Type B pancreatic cell (in vitro differentiated cells): ENCODE results near the gene MEX3D. TPM values are rescaled to one million over a fixed set of nuclear protein-coding genes. Genes with fewer than 3 reads are reported as not detected.
A peak's percentile ranks its signal among the peaks of the same experiment; 100 is the strongest.

ENCODE experiments used
- DNase-seq: peaks from one replicate; pipeline ENCODE4 v3.0.0; 2021; ENCODE audit warnings: mixed read lengths; ENCODE audit not compliant: unreplicated experiment; ENCODE audit errors: extremely low spot score
- H3K27ac Mint-ChIP-seq: 2 replicates; pipeline ENCODE4 v1.8.0; 2021; ENCODE audit warnings: mild to moderate bottlenecking, mixed read lengths
- H3K27me3 Mint-ChIP-seq: 2 replicates; pipeline ENCODE4 v1.8.0; 2021; ENCODE audit warnings: mixed read lengths
- H3K36me3 Mint-ChIP-seq: 2 replicates; pipeline ENCODE4 v1.8.0; 2021; ENCODE audit warnings: mixed read lengths
- H3K4me1 Mint-ChIP-seq: one replicate; pipeline ENCODE4 v1.8.0; 2021; ENCODE audit warnings: mixed read lengths; ENCODE audit not compliant: unreplicated experiment
- H3K4me3 Mint-ChIP-seq: 2 replicates; pipeline ENCODE4 v1.8.0; 2021; ENCODE audit warnings: mild to moderate bottlenecking, mixed read lengths
- H3K9me3 Mint-ChIP-seq: 2 replicates; pipeline ENCODE4 v1.8.0; 2021; ENCODE audit warnings: mixed read lengths
- total RNA-seq: library from RNA; stranded (reverse); gene quantifications from 2 replicates; pipeline ENCODE4 v1.2.1, GENCODE V29; 2021; ENCODE audit warnings: low replicate concordance
- TF ChIP-seq, protein P1 (sequence below): fragments of 200-600 bp; sonication (generic); conservative IDR thresholded peaks from 2 replicates; pipeline ENCODE4 v1.5.0; 2021; ENCODE audit warnings: antibody characterized with exemption, mild to moderate bottlenecking

The MEX3D gene
- total RNA-seq, 1 donor from 2014 or later: 82.0 TPM

DNA sequence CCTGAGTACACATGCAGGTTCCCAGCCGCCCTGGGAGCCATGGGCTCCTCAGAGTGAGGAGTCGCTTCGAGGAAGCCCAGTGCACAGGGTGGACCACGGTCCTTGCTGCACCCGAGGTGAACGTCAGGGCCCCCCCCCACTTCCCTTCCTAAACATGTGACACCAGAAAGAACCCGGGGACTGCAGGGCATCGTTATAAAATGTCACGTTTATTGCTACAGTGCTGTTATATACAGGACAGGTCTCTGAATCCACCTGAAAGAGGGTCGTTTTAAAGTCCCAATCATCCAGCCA lies 40.9 kb upstream of the MEX3D start:
- peaks cover 8% of the 10 kb centered on the region for H3K4me1 Mint-ChIP-seq
- no peak overlapping the region for H3K27ac Mint-ChIP-seq
- TF ChIP-seq, protein P1, sequence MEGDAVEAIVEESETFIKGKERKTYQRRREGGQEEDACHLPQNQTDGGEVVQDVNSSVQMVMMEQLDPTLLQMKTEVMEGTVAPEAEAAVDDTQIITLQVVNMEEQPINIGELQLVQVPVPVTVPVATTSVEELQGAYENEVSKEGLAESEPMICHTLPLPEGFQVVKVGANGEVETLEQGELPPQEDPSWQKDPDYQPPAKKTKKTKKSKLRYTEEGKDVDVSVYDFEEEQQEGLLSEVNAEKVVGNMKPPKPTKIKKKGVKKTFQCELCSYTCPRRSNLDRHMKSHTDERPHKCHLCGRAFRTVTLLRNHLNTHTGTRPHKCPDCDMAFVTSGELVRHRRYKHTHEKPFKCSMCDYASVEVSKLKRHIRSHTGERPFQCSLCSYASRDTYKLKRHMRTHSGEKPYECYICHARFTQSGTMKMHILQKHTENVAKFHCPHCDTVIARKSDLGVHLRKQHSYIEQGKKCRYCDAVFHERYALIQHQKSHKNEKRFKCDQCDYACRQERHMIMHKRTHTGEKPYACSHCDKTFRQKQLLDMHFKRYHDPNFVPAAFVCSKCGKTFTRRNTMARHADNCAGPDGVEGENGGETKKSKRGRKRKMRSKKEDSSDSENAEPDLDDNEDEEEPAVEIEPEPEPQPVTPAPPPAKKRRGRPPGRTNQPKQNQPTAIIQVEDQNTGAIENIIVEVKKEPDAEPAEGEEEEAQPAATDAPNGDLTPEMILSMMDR: no peak
- H3K9me3 Mint-ChIP-seq: no peaks in the 10 kb centered on the region
- no peaks in the 10 kb centered on the region for H3K36me3 Mint-ChIP-seq
- no peak for DNase-seq
- H3K27me3 Mint-ChIP-seq: no peaks in the 10 kb centered on the region
- H3K4me3 Mint-ChIP-seq: no peak overlapping the region

DNA sequence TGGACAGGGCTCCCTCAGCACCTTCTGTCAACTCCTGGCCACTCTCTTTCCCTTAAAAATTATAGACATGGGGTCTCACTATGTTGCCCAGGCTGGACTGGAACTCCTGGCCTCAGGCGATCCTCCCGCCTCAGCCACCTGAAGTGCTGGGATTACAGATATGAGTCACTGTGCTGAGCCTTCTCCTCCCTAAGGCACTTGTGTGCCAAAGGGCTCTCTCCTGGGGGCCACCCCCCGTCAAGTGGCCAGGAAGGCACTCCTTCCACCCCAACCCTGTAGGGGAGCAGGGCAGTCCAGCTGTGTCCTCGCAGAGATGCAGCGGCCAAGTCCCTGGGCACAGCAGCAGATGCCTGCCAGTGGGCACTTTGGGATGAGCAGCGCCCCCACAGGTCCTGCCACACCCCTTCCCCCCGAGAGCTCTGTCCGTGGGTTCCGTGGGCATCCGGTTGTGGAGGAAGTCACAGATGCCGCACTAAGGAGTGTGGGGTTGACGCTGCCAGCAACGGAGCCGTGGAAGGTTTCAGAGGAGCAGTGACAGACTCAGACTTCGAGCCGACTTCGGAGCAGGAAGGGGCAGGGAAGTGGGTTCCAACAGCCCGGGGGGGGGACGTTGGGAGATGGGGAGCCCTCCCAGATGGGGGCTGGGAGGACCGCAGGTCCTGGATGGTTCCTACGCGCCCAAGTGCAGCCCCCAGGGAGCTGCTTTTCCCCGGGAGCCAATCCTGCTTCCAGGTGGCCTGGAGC lies 40.4 kb upstream of the MEX3D start:
- H3K4me1 Mint-ChIP-seq: peaks cover 8% of the 10 kb centered on the region
- H3K36me3 Mint-ChIP-seq: no peaks in the 10 kb centered on the region
- peak overlapping the region; percentile 26 for H3K27ac Mint-ChIP-seq
- H3K27me3 Mint-ChIP-seq: no peaks in the 10 kb centered on the region
- H3K9me3 Mint-ChIP-seq: no peaks in the 10 kb centered on the region
- H3K4me3 Mint-ChIP-seq: no peak overlapping the region
- TF ChIP-seq, protein P1: no peak
- DNase-seq: no peak

DNA sequence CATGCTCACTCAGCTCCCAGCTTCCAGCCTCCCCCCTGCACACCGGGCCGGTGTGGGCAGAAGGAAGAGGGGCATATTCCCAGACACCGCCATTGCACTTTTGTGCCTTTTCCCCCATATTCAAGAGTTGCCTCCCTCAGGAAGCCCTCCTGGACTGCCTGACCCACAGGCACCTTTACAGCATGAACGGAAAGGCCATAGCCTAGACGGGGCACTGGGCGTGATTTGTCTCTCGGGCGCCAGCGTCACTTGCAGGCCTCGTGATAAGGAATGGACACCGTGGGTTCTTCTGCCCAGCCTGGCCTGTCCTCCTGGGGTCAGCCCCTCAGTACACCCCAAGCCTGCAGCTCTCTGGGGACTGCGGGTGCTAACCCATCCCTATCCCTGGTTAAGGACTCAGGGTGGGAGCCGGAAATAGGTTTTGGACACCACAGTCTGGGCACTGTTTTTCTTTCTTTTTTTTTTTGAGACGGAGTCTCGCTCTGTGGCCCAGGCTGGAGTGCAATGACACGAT lies 38.1 kb upstream of the MEX3D start:
- no peak for DNase-seq
- H3K4me1 Mint-ChIP-seq: peaks cover 16% of the 10 kb centered on the region
- no peaks in the 10 kb centered on the region for H3K36me3 Mint-ChIP-seq
- no peaks in the 10 kb centered on the region for H3K27me3 Mint-ChIP-seq
- H3K9me3 Mint-ChIP-seq: no peaks in the 10 kb centered on the region
- H3K4me3 Mint-ChIP-seq: peak overlapping the region; percentile 99
- H3K27ac Mint-ChIP-seq: peak overlapping the region; percentile 99
- TF ChIP-seq, protein P1: no peak

DNA sequence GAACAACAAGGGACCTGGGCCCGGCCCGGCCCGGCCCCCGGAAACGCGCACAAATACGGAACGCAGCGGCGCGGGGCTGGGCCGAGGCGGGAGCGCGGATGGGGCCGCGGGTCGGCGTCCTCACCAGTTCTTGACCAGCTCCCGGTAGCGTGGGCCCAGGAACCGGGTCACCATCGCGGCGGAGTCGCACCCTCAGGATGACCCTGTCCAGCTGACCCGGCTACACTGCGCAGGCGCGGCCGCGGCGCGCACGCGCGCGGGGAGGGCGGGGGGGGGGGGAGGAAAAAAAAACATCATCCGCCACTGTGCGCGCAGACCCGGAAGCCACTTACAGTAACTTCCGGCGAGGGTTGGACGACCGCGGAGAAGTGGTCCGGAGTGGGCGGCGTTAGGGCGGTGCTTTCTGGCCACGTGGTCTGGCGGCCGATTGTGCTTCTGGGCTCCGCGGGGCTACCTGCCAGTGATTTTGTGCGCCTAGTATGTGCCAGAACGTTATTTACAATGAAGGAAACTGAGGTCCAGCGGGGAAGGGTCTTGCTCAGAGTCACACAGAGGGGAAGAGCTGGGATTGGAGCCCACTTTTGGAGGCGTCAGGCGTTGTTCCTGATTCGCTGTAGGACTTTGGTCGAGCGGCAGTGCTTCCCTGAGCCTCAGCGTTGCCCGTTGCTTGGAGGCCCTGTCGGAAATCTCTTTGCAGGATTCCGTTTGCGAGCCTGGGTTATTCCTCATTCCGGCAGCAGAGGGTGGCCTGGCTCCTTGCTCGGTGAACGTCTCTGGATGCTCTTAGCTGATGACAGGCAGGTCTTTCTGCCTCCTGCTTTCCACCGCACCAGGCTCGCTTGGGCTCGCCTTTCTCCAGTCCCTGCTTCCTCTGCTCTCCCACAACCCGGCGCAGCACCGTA lies 37.4 kb upstream of the MEX3D start, which contains the start of gene UQCR11:
TSS of gene UQCR11 (minus strand) at position 227 of the 902 bp plus-strand sequence. CDS start at position 174, 53 bp downstream.
- peak; percentile 92 for DNase-seq
- no peaks in the 10 kb centered on the region for H3K36me3 Mint-ChIP-seq

DNA sequence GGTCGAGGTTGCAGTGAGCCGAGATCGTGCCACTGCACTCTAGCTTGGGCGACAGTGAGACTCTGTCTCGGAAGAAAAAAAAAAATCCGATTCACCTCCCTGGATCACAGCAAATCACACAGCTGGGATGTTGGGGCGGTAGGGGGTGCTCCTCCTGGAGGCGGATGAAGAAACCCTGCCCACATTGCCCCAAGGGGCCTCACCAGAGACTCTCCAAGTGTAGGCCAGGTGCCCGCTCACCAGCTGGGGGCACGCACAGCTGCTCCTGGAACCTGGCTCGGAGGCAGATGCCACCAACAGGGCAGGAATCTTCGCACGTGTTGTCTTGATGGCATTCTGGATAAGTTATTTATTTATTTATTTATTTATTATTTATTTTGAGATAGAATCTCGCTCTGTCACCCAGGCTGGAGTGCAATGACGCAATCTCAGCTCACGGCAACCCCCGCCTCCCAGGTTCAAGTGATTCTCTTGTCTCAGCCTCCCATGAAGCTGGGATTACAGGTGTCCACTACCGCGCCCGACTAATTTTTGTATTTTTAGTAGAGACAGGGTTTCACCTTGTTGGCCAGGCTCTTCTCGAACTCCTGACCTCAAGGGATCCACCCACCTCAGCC lies 34.1 kb upstream of the MEX3D start:
- H3K9me3 Mint-ChIP-seq: no peaks in the 10 kb centered on the region
- DNase-seq: no peak
- TF ChIP-seq, protein P1: no peak
- H3K27ac Mint-ChIP-seq: no peak overlapping the region
- H3K4me1 Mint-ChIP-seq: peaks cover 16% of the 10 kb centered on the region
- no peaks in the 10 kb centered on the region for H3K36me3 Mint-ChIP-seq
- peak overlapping the region; percentile 74 for H3K4me3 Mint-ChIP-seq
- H3K27me3 Mint-ChIP-seq: no peaks in the 10 kb centered on the region

More for the DNA sequence above, 37.4 kb upstream of the MEX3D start, which contains the start of gene UQCR11:
- Mint-ChIP-seq H3K4me3 (peak within 1 kb of the TSS; percentile 99), H3K27me3 (no peaks in the 10 kb centered on the region), H3K4me1 (peaks cover 16% of the 10 kb centered on the region), H3K9me3 (no peaks in the 10 kb centered on the region), H3K27ac (peak within 1 kb of the TSS; percentile 99)
- TF ChIP-seq, protein P1: peak; percentile 69
